Measurements from ENCODE around the gene CHCHD6.

DNA sequence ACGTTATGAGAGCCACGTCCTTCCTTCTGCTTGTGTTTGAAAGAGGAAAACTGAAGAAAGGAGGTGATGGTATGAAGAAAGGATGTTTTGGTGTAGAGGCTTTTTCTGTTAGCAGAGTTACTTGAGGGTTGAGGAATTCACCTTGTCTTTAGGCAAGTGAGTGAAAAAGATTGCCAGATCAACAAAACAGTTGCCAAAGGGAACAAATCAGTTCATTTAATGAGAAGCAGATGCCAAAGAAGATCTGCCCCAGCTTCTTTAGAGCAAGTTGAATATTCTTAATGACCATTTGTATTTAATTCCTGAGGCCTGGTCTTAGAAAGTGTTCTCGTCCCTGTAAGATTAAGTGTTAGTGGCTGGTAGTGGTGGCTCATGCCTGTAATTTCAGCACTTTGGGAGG, 2.6 kb downstream of the CHCHD6 start:
- TF ChIP-seq, protein P1, sequence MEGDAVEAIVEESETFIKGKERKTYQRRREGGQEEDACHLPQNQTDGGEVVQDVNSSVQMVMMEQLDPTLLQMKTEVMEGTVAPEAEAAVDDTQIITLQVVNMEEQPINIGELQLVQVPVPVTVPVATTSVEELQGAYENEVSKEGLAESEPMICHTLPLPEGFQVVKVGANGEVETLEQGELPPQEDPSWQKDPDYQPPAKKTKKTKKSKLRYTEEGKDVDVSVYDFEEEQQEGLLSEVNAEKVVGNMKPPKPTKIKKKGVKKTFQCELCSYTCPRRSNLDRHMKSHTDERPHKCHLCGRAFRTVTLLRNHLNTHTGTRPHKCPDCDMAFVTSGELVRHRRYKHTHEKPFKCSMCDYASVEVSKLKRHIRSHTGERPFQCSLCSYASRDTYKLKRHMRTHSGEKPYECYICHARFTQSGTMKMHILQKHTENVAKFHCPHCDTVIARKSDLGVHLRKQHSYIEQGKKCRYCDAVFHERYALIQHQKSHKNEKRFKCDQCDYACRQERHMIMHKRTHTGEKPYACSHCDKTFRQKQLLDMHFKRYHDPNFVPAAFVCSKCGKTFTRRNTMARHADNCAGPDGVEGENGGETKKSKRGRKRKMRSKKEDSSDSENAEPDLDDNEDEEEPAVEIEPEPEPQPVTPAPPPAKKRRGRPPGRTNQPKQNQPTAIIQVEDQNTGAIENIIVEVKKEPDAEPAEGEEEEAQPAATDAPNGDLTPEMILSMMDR (conservative IDR thresholded peaks at IDR 0.05; ENCODE audit: low read depth, low read length), result no peak
- no peak for TF ChIP-seq EZH2 (IDR thresholded peaks at IDR 0.05; ENCODE audit: low read length, unreplicated experiment)
- TF ChIP-seq EZH2phosphoT487 (IDR thresholded peaks at IDR 0.05; ENCODE audit: borderline replicate concordance, low read length), result no peak

All from PC-3 (cell line).